ENCODE results near the gene AKT1.
"Not testable (repeated sequence)": the region's sequence is repeated elsewhere in the genome, so short reads cannot be mapped to it uniquely, and the experiment has no call there.

The AKT1 gene

GRCh38 chr14:104739026-104739425 is 56.5 kb downstream of the AKT1 start:
- no peak for DNase-seq (ENCODE audit: low read depth in 2 of 2)

GRCh38 chr14:104738375-104739019 is 57.1 kb downstream of the AKT1 start:
- DNase-seq (ENCODE audit: low read depth in 2 of 2): no peak

- no peak for DNase-seq (ENCODE audit: low read depth in 2 of 2)
Measured at GRCh38 chr14:104735830-104736642, 59.5 kb downstream of the AKT1 start.

GRCh38 chr14:104734991-104735779 is 60.4 kb downstream of the AKT1 start:
- no peak for DNase-seq (ENCODE audit: low read depth in 2 of 2)

- DNase-seq (ENCODE audit: low read depth in 2 of 2): no peak
Measured at GRCh38 chr14:104734601-104734990, 61.0 kb downstream of the AKT1 start.

- no peak for DNase-seq (ENCODE audit: low read depth in 2 of 2)
Measured at GRCh38 chr14:104734051-104734587, 61.4 kb downstream of the AKT1 start.

- no peak for DNase-seq (ENCODE audit: low read depth in 2 of 2)
Measured at GRCh38 chr14:104732931-104733681, 62.4 kb downstream of the AKT1 start.

- no peak for DNase-seq (ENCODE audit: low read depth in 2 of 2)
Measured at GRCh38 chr14:104732355-104732804, 63.2 kb downstream of the AKT1 start.

GRCh38 chr14:104731320-104732294 is 63.9 kb downstream of the AKT1 start:
- no peak for DNase-seq (ENCODE audit: low read depth in 2 of 2)

GRCh38 chr14:104730487-104730886 is 65.1 kb downstream of the AKT1 start:
- no peak for DNase-seq (ENCODE audit: low read depth in 2 of 2)

GRCh38 chr14:104729835-104730181 is 65.7 kb downstream of the AKT1 start:
- no peak for DNase-seq (ENCODE audit: low read depth in 2 of 2)

- DNase-seq (ENCODE audit: low read depth in 2 of 2): not testable (repeated sequence)
Measured at GRCh38 chr14:104729176-104729834, 66.2 kb downstream of the AKT1 start.

GRCh38 chr14:104728631-104729030 is 66.9 kb downstream of the AKT1 start:
- DNase-seq (ENCODE audit: low read depth in 2 of 2): no peak

- DNase-seq (ENCODE audit: low read depth in 2 of 2): no peak
Measured at GRCh38 chr14:104726600-104727451, 68.7 kb downstream of the AKT1 start.

GRCh38 chr14:104725772-104726548 is 69.6 kb downstream of the AKT1 start:
- DNase-seq (ENCODE audit: low read depth in 2 of 2): no peak

GRCh38 chr14:104724981-104725771 is 70.4 kb downstream of the AKT1 start:
- DNase-seq (ENCODE audit: low read depth in 2 of 2): peak in 1 of 2 experiments; percentile 15

GRCh38 chr14:104724407-104724980 is 71.1 kb downstream of the AKT1 start:
- DNase-seq (ENCODE audit: low read depth in 2 of 2): no peak
